Choroid plexus epithelial cell (primary cell): ENCODE measurements around the gene MBD3.
"Not testable (repeated sequence)": the region's sequence is repeated elsewhere in the genome, so short reads cannot be mapped to it uniquely, and the experiment has no call there.

ENCODE experiments used
- DNase-seq: peaks from one replicate; pipeline ENCODE4 v3.0.0-alpha.2; 2010; ENCODE audit warnings: low read depth
- H3K4me3 ChIP-seq: 2 replicates; pipeline ENCODE4 v1.5.1; 2011; ENCODE audit warnings: low read depth, mild to moderate bottlenecking, control low read depth, low read length, moderate library complexity
- TF ChIP-seq, protein P1 (sequence below): conservative IDR thresholded peaks from 2 replicates; pipeline ENCODE4 v1.5.1; 2011; ENCODE audit warnings: low read depth, mild to moderate bottlenecking, control low read depth, inconsistent platforms, low read length, moderate library complexity

The MBD3 gene

DNA sequence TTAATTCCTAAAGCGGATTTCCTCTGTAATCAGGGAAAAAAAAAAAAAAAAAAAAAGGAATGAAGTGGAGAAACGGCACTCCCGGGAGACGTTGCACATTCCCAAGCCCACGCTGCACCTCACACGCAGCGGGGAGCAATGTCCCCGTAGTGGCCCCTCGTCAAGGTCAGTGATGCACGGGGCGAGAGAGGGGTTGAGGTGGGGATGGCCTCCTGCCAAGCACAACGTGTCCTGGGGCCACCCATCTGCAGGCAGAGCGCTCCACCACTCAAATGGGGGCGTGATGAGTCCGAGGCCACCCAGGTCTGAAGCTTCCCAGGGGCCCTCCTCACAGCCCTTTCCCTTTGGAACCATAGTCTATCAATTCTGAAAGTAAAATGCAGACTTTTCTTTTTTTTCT lies 53.7 kb downstream of the MBD3 start:
- H3K4me3 ChIP-seq, result no peak overlapping the region
- peak; percentile 26 for DNase-seq
- TF ChIP-seq, protein P1, sequence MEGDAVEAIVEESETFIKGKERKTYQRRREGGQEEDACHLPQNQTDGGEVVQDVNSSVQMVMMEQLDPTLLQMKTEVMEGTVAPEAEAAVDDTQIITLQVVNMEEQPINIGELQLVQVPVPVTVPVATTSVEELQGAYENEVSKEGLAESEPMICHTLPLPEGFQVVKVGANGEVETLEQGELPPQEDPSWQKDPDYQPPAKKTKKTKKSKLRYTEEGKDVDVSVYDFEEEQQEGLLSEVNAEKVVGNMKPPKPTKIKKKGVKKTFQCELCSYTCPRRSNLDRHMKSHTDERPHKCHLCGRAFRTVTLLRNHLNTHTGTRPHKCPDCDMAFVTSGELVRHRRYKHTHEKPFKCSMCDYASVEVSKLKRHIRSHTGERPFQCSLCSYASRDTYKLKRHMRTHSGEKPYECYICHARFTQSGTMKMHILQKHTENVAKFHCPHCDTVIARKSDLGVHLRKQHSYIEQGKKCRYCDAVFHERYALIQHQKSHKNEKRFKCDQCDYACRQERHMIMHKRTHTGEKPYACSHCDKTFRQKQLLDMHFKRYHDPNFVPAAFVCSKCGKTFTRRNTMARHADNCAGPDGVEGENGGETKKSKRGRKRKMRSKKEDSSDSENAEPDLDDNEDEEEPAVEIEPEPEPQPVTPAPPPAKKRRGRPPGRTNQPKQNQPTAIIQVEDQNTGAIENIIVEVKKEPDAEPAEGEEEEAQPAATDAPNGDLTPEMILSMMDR, result no peak

DNA sequence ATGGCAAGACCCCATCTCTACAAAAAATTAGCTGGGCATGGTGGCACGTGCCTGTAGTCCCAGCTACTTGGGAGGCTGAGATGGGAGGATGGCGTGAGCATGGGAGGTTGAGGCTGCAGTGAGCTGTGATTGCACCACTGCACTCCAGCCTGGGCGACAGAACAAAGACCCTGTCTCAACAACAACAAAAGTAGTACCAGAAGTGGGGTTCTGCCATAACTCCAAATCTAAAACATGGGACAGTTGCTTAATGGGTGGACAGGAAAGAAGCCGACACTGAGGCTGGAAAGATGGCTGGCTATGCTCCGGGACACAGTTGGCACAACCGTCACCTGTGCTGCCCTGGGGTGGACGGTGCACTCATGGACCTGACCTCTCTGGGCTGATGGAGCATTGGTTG lies 57.0 kb downstream of the MBD3 start:
- not testable (repeated sequence) for H3K4me3 ChIP-seq, DNase-seq

DNA sequence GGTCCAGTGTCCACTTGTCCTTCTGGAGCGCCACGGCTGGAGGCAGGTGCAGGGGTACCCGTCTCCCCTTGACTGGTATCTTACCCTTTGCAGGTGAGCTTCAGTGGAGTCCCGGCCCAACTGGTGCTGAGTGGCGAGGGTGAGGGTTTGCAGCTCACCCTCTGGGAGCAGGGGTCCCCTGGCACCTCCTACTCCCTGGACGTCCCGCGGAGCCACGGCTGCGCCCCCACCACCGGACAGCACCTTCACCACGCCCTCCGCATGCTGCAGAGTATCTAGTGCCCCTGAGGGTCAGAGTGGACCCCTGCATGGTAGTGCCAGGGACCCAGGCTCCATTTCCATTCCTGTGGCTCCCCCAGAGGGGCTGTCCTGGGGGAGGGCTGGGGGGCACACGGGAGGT lies 57.7 kb downstream of the MBD3 start:
- H3K4me3 ChIP-seq, result no peak overlapping the region
- DNase-seq, result no peak
- TF ChIP-seq, protein P1, result no peak

DNA sequence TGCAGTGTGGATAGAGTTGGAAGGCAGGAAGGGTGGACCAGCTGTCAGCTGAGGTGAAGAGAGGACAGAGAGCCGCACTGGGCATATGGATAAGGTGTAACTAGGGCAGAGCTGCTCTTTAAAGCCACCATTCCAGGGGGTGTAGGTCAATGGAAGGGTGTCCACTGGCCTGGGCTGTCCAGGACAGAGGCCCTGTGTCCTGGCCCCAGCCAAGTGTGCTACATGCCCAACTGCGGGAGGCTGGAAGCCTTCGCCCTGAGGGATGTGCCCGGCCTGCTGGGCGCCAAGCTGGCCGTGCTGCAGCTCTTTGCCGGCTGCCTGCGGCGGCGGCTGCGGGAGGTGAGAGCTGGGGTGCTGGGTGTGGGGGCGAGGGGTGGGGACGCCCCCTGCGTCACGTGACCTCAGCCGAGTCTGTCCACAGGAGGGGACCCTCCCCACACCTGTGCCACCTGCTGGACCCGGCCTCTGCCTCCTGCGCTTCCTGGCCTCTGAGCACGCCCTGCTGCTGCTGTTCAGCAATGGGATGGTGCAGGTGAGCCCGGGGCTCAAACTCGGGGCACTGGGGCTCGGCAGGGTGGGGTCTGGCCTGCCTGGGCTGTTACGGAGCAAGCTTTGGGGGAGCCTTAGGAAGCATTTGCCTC lies 59.0 kb downstream of the MBD3 start:
- TF ChIP-seq, protein P1, result no peak
- H3K4me3 ChIP-seq, result no peak overlapping the region
- no peak for DNase-seq

DNA sequence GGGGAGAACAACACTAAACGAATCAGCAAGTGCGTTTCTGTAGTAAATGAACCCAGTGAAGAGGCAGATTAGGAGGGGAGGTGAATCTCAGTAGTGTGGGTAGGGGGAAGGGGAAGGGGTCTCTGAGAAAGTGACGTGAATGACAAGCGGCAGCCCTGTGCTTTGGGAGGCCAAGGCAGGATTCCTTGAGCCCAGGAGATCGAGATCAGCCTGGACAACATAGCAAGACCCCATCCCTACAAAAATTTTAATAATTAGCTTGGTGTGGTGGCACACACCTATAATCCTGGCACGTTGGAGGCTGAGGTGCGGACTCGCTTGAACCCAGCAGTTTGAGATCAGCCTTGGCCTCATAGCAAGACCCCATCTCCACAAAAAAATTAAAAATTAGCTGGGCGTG lies 60.7 kb downstream of the MBD3 start:
- no peak overlapping the region for H3K4me3 ChIP-seq
- TF ChIP-seq, protein P1, result no peak
- DNase-seq, result no peak

DNA sequence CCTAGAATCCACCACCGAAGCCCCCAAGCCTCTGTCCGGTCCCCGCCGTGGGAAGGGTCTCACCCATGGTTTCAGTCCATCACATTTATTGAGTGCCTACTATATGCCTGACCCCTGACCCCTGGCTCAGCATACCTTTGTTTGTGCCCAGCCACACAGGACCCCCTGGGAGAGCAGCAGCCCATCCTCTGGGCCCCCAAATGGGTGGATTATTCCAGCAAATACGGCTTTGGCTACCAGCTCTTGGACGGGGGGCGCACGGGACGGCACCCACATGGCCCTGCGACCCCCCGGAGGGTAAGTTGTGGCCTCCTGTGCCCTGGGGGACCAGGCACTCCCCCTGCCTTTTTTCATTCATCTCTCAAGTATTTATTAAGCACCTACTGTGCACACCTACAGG lies 61.1 kb downstream of the MBD3 start:
- H3K4me3 ChIP-seq, result no peak overlapping the region
- no peak for DNase-seq
- TF ChIP-seq, protein P1, result no peak

DNA sequence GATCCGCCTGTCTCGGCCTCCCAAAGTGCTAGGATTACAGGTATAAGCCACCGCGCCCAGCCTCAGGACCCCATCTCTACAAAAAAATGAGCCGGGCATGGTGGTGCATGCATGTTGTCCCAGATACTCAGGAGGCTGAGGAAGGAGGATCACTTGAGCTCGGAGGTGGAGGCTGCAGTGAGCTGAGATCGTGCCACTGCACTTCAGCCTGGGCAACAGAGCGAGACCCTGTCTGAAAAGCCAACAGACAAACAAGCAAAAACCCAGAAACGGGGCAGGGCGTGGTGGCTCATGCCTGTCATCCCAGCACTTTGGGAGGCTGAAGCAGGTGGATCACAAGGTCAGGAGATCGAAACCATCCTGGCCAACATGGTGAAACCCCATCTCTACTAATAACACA lies 61.8 kb downstream of the MBD3 start:
- not testable (repeated sequence) for DNase-seq, H3K4me3 ChIP-seq

DNA sequence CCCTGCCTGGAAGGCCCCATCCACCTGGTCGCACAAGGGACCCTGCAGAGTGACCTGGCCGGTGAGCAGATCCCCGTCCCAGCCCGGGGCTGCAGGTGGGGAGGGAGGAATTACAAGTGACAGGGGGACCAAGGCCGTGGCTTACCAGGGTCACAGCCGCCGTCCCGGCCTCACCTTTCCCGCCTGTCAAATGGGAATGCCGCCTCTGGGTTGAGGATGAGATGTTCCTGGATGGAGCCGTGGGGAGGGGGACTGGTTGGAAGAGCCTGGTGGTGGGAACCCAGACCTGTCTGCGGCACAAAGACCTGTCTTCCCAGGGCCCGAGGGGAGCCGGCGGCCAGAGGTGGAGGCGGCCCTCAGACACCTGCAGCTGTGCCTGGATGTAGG lies 63.2 kb downstream of the MBD3 start:
- no peak overlapping the region for H3K4me3 ChIP-seq
- TF ChIP-seq, protein P1, result no peak
- DNase-seq, result no peak
